Mesothelial cell of epicardium (in vitro differentiated cells): ENCODE measurements around the gene CAMTA1. TPM values are rescaled to one million over a fixed set of nuclear protein-coding genes. Genes with fewer than 3 reads are reported as not detected.

Source experiments
- DNase-seq, 2 experiments: peaks; one replicate each; pipeline ENCODE4 v3.0.0; 2021; ENCODE audit warnings: low spot score in 2 of 2; ENCODE audit not compliant: unreplicated experiment in 2 of 2
- H3K27ac Mint-ChIP-seq: 2 replicates; pipeline ENCODE4 v1.8.0; 2021; ENCODE audit warnings: mixed read lengths
- H3K27me3 Mint-ChIP-seq: 2 replicates; pipeline ENCODE4 v1.8.0; 2021; ENCODE audit warnings: low read depth, mixed read lengths
- H3K36me3 Mint-ChIP-seq: 2 replicates; pipeline ENCODE4 v1.8.0; 2021; ENCODE audit warnings: mixed read lengths
- H3K4me1 Mint-ChIP-seq: 2 replicates; pipeline ENCODE4 v1.8.0; 2021; ENCODE audit warnings: mixed read lengths
- H3K4me3 Mint-ChIP-seq: 2 replicates; pipeline ENCODE4 v1.8.0; 2021; ENCODE audit warnings: mild to moderate bottlenecking, moderate library complexity, mixed read lengths
- H3K9me3 Mint-ChIP-seq: 2 replicates; pipeline ENCODE4 v1.8.0; 2021; ENCODE audit warnings: mixed read lengths
- CTCF ChIP-seq: fragments of 200-600 bp; sonication (generic); IDR thresholded peaks from one replicate; pipeline ENCODE4 v1.5.0; 2021; ENCODE audit warnings: antibody characterized with exemption; ENCODE audit not compliant: unreplicated experiment
- total RNA-seq: library from RNA; stranded (reverse); gene quantifications from 3 replicates; pipeline ENCODE4 v1.2.1, GENCODE V29; 2021

The CAMTA1 gene
- total RNA-seq, 1 donor from 2014 or later = 70.4 TPM

- DNase-seq = no peak
- H3K27me3 Mint-ChIP-seq = peaks cover 61% of the 10 kb centered on the region
- peaks cover 17% of the 10 kb centered on the region for H3K4me1 Mint-ChIP-seq
- H3K4me3 Mint-ChIP-seq = no peak overlapping the region
- TF ChIP-seq CTCF = no peak
- H3K36me3 Mint-ChIP-seq = no peaks in the 10 kb centered on the region
- no peaks in the 10 kb centered on the region for H3K9me3 Mint-ChIP-seq
- no peak overlapping the region for H3K27ac Mint-ChIP-seq
These were observed 180.6 kb downstream of the CAMTA1 start for GRCh38 chr1:6965935-6966241.

- no peak for DNase-seq
- H3K27me3 Mint-ChIP-seq = peaks cover 57% of the 10 kb centered on the region
- no peak for TF ChIP-seq CTCF
- H3K9me3 Mint-ChIP-seq = no peaks in the 10 kb centered on the region
- no peaks in the 10 kb centered on the region for H3K36me3 Mint-ChIP-seq
- H3K27ac Mint-ChIP-seq = no peak overlapping the region
- H3K4me1 Mint-ChIP-seq = peaks cover 16% of the 10 kb centered on the region
- H3K4me3 Mint-ChIP-seq = no peak overlapping the region
These were observed 181.1 kb downstream of the CAMTA1 start for GRCh38 chr1:6966326-6966725.

GRCh38 chr1:6967431-6968111, 182.3 kb downstream of the CAMTA1 start:
- peaks cover 50% of the 10 kb centered on the region for H3K27me3 Mint-ChIP-seq
- H3K36me3 Mint-ChIP-seq = no peaks in the 10 kb centered on the region
- no peaks in the 10 kb centered on the region for H3K9me3 Mint-ChIP-seq
- H3K4me1 Mint-ChIP-seq = peaks cover 19% of the 10 kb centered on the region
- no peak overlapping the region for H3K4me3 Mint-ChIP-seq
- TF ChIP-seq CTCF = no peak
- DNase-seq = no peak
- H3K27ac Mint-ChIP-seq = no peak overlapping the region

GRCh38 chr1:6969106-6969505, 183.9 kb downstream of the CAMTA1 start:
- TF ChIP-seq CTCF = no peak
- H3K27me3 Mint-ChIP-seq = peaks cover 45% of the 10 kb centered on the region
- no peak overlapping the region for H3K4me3 Mint-ChIP-seq
- no peaks in the 10 kb centered on the region for H3K9me3 Mint-ChIP-seq
- H3K36me3 Mint-ChIP-seq = no peaks in the 10 kb centered on the region
- DNase-seq = no peak
- H3K4me1 Mint-ChIP-seq = peaks cover 17% of the 10 kb centered on the region
- H3K27ac Mint-ChIP-seq = no peak overlapping the region

GRCh38 chr1:6969762-6970161, 184.5 kb downstream of the CAMTA1 start:
- no peak for DNase-seq
- TF ChIP-seq CTCF = no peak
- peaks cover 15% of the 10 kb centered on the region for H3K4me1 Mint-ChIP-seq
- H3K4me3 Mint-ChIP-seq = no peak overlapping the region
- no peaks in the 10 kb centered on the region for H3K9me3 Mint-ChIP-seq
- H3K27me3 Mint-ChIP-seq = peaks cover 39% of the 10 kb centered on the region
- H3K36me3 Mint-ChIP-seq = no peaks in the 10 kb centered on the region
- no peak overlapping the region for H3K27ac Mint-ChIP-seq

- no peak for TF ChIP-seq CTCF
- no peak overlapping the region for H3K27ac Mint-ChIP-seq
- no peak for DNase-seq
- H3K4me1 Mint-ChIP-seq = peaks cover 15% of the 10 kb centered on the region
- peaks cover 38% of the 10 kb centered on the region for H3K27me3 Mint-ChIP-seq
- no peak overlapping the region for H3K4me3 Mint-ChIP-seq
- H3K36me3 Mint-ChIP-seq = no peaks in the 10 kb centered on the region
- H3K9me3 Mint-ChIP-seq = no peaks in the 10 kb centered on the region
These were observed 185.0 kb downstream of the CAMTA1 start for GRCh38 chr1:6970221-6970620.
